WTC11 (cell line): ENCODE data around the gene MKLN1.

Experiments
- CTCF ChIP-seq: fragments of 200-600 bp; IDR thresholded peaks from 2 replicates; pipeline ENCODE4 v1.8.0; 2022; ENCODE audit warnings: antibody characterized with exemption
- ESRRA ChIP-seq: sonication (generic); formaldehyde crosslinking; IDR thresholded peaks from 2 replicates; pipeline ENCODE4 v1.8.1; 2022; ENCODE audit warnings: mild to moderate bottlenecking, missing genetic modification reagents, borderline replicate concordance
- KAT7 ChIP-seq: sonication (generic); formaldehyde crosslinking; IDR thresholded peaks from 2 replicates; pipeline ENCODE4 v1.8.1; 2023; ENCODE audit warnings: missing genetic modification reagents, mild to moderate bottlenecking, borderline replicate concordance
- MAX ChIP-seq: sonication (generic); formaldehyde crosslinking; IDR thresholded peaks from 2 replicates; pipeline ENCODE4 v1.8.0; 2022; ENCODE audit warnings: mild to moderate bottlenecking, missing genetic modification reagents
- NR1H2 ChIP-seq: sonication (generic); formaldehyde crosslinking; IDR thresholded peaks from 2 replicates; pipeline ENCODE4 v1.9.0; 2021; ENCODE audit warnings: mild to moderate bottlenecking, moderate library complexity, missing genetic modification reagents
- NR3C1 ChIP-seq: sonication (generic); formaldehyde crosslinking; conservative IDR thresholded peaks from 2 replicates; pipeline ENCODE4 v1.8.1; 2023; ENCODE audit warnings: low read depth, mild to moderate bottlenecking, missing genetic modification reagents
- TEAD1 ChIP-seq: sonication (generic); formaldehyde crosslinking; IDR thresholded peaks from 2 replicates; pipeline ENCODE4 v1.8.0; 2022; ENCODE audit warnings: mild to moderate bottlenecking, missing genetic modification reagents
- ZNF416 ChIP-seq: fragments of 250-450 bp; sonication (Bioruptor Pico); IDR thresholded peaks from 2 replicates; pipeline ENCODE4 v1.9.0; 2021; ENCODE audit warnings: mild to moderate bottlenecking, inconsistent platforms

GRCh38 chr7:131497454-131497853 is 169.8 kb downstream of the MKLN1 start:
- TF ChIP-seq ESRRA (CRISPR knock-in tag) (no peak), CTCF (no peak), NR1H2 (no peak), MAX (CRISPR knock-in tag) (no peak), TEAD1 (CRISPR knock-in tag) (no peak), KAT7 (CRISPR knock-in tag) (no peak), ZNF416 (no peak), NR3C1 (no peak)
